CD4-positive, alpha-beta T cell (primary cell): ENCODE data around the gene GMPR2. TPM values are rescaled to one million over a fixed set of nuclear protein-coding genes. Genes with fewer than 3 reads are reported as not detected.
A peak's percentile ranks its signal among the peaks of the same experiment; 100 is the strongest.

Experiments
- ATAC-seq: fragments of 200-7000 bp; cut with Tn5 transposase; one replicate; pipeline ENCODE4 v1.10.0; 2022; ENCODE audit warnings: mild to moderate bottlenecking; ENCODE audit not compliant: poor library complexity
- CTCF ChIA-PET: fragments of 350-600 bp; sonication (Branson Sonifier 250); formaldehyde crosslinking; loops from one replicate; lab custom pipeline; 2021; ENCODE audit warnings: antibody characterized with exemption, inconsistent platforms; lab: Charles Lee
- POLR2A ChIA-PET: fragments of 350-600 bp; sonication (Branson Sonifier 250); formaldehyde crosslinking; loops from one replicate; lab custom pipeline; 2021; ENCODE audit warnings: antibody characterized with exemption, inconsistent platforms; lab: Charles Lee
- DNase-seq, 14 experiments: peaks; one replicate each; pipeline ENCODE4 v3.0.0-alpha.2; 2013 to 2020; ENCODE audit warnings: mixed read lengths in 2 of 14
- H3K27ac ChIP-seq, 2 donors: one replicate each; pipeline versions ENCODE4 v1.5.1 to v1.7.0; 2013; ENCODE audit warnings: low read length in 2 of 2, low read depth in 1 of 2, mild to moderate bottlenecking in 1 of 2
- H3K27me3 ChIP-seq, 2 experiments: 1 replicate in 1 of 2; 2 replicates in 1 of 2; pipeline versions ENCODE4 v1.6.1 to v1.7.0; 2013; ENCODE audit warnings: low read length in 2 of 2, control low read depth in 1 of 2, mild to moderate bottlenecking in 1 of 2, moderate library complexity in 1 of 2; ENCODE audit not compliant: insufficient read depth in 2 of 2, control insufficient read depth in 1 of 2
- H3K36me3 ChIP-seq: one replicate; pipeline ENCODE4 v1.6.1; 2013; ENCODE audit warnings: low read length, control low read depth; ENCODE audit not compliant: insufficient read depth
- H3K4me1 ChIP-seq: one replicate; pipeline ENCODE4 v1.6.1; 2013; ENCODE audit warnings: low read length, control low read depth; ENCODE audit not compliant: insufficient read depth
- H3K4me3 ChIP-seq: one replicate; pipeline ENCODE4 v1.5.1; 2013; ENCODE audit warnings: mild to moderate bottlenecking, low read length, moderate library complexity
- H3K9me3 ChIP-seq, 2 experiments: 1 replicate in 1 of 2; 2 replicates in 1 of 2; pipeline versions ENCODE4 v1.6.1 to v1.7.0; 2013; ENCODE audit warnings: low read length in 2 of 2, mild to moderate bottlenecking in 2 of 2, control low read depth in 1 of 2, moderate library complexity in 1 of 2; ENCODE audit not compliant: control insufficient read depth in 1 of 2, insufficient read depth in 1 of 2
- H3K27ac Mint-ChIP-seq: one replicate; pipeline ENCODE4 v1.8.0; 2020; ENCODE audit warnings: mixed read lengths
- H3K27me3 Mint-ChIP-seq: one replicate; pipeline ENCODE4 v1.8.0; 2021; ENCODE audit warnings: mixed read lengths
- H3K36me3 Mint-ChIP-seq: one replicate; pipeline ENCODE4 v1.8.0; 2021; ENCODE audit warnings: low read depth, mixed read lengths
- H3K4me1 Mint-ChIP-seq: one replicate; pipeline ENCODE4 v1.8.0; 2021; ENCODE audit warnings: low read depth, mixed read lengths
- H3K4me3 Mint-ChIP-seq: one replicate; pipeline ENCODE4 v1.8.0; 2020; ENCODE audit warnings: mild to moderate bottlenecking, mixed read lengths
- H3K9me3 Mint-ChIP-seq: one replicate; pipeline ENCODE4 v1.8.0; 2020; ENCODE audit warnings: mixed read lengths
- CTCF ChIP-seq: fragments of 200-600 bp; IDR thresholded peaks from one replicate; pipeline ENCODE4 v1.8.0; 2022; ENCODE audit warnings: antibody characterized with exemption, mild to moderate bottlenecking
- intact Hi-C, 2 experiments: fragments of 100-400 bp; cut with DNase I in 1 of 2; cut with micrococcal nuclease in 1 of 2; formaldehyde crosslinking; loops; one replicate each; pipeline versions ENCODE4 v1.15.1 to v1.9.0; 2023 to 2025; cut with DNase I, micrococcal nuclease
- total RNA-seq, 174 experiments: library from RNA in 2 of 174; stranded (reverse) in 2 of 174; gene quantifications; one replicate each; pipeline ENCODE4 v1.2.3 and lab custom pipeline; 2021 to 2026

GMPR2 gene
- total RNA-seq, 2 experiments from 2014 or later = 22.2 to 24.8 TPM

- H3K4me1 Mint-ChIP-seq = peaks cover 19% of the 10 kb centered on the region
- H3K27me3 Mint-ChIP-seq = no peaks in the 10 kb centered on the region
- TF ChIP-seq CTCF = no peak
- Histone ChIP-seq H3K9me3 (no peaks in the 10 kb centered on the region), H3K27ac (no peak overlapping the region), H3K36me3 (peaks cover 17% of the 10 kb centered on the region), H3K4me3 (no peak overlapping the region), H3K4me1 (no peaks in the 10 kb centered on the region), H3K27me3 (no peaks in the 10 kb centered on the region)
- DNase-seq (peak in 1 of 14 experiments; percentile 7), ATAC-seq (no peak)
- H3K36me3 Mint-ChIP-seq = peaks cover 28% of the 10 kb centered on the region
- CTCF ChIA-PET = no interaction called here
- no peaks in the 10 kb centered on the region for H3K9me3 Mint-ChIP-seq
- peak overlapping the region; percentile 5 for H3K27ac Mint-ChIP-seq
- POLR2A ChIA-PET = interaction anchor here (1.1 to 2.0 kb wide), 3 partner anchors 11 to 29 kb away, joined by 4 to 8 read pairs (median 5); partner anchors contain the start of genes CHMP4A, TINF2 and TM9SF1
- intact Hi-C loops = no loop called here
- no peak overlapping the region for H3K4me3 Mint-ChIP-seq
Observed at GRCh38 chr14:24224618-24225071, 8.1 kb upstream of the GMPR2 start.

GRCh38 chr14:24226473-24226872 is 6.3 kb upstream of the GMPR2 start:
- no peak for ATAC-seq
- POLR2A ChIA-PET = no interaction called here
- TF ChIP-seq CTCF = no peak

GRCh38 chr14:24228902-24229301 is 3.8 kb upstream of the GMPR2 start:
- ChIA-PET POLR2A (interaction anchor here (0.8 kb wide), 1 partner anchor 13 kb away, joined by 4 read pairs; the partner anchor contains the start of gene TINF2), CTCF (interaction anchor here (0.7 to 1.4 kb wide), 3 partner anchors 13 to 79 kb away, joined by 3 to 7 read pairs (median 3); partner anchors contain the start of genes CIDEB and MDP1)
- ATAC-seq (no peak), DNase-seq (no peak)
- Mint-ChIP-seq H3K4me3 (no peak overlapping the region), H3K36me3 (peaks cover 55% of the 10 kb centered on the region), H3K27ac (peak overlapping the region; percentile 64), H3K9me3 (no peaks in the 10 kb centered on the region), H3K4me1 (peaks cover 50% of the 10 kb centered on the region), H3K27me3 (no peaks in the 10 kb centered on the region)
- no peak overlapping the region for H3K4me3 ChIP-seq
- H3K27ac ChIP-seq = no peak overlapping the region
- no peaks in the 10 kb centered on the region for H3K27me3 ChIP-seq
- no peak for TF ChIP-seq CTCF
- H3K36me3 ChIP-seq = peaks cover 18% of the 10 kb centered on the region
- intact Hi-C loops = no loop called here
- no peaks in the 10 kb centered on the region for H3K9me3 ChIP-seq
- peaks cover 27% of the 10 kb centered on the region for H3K4me1 ChIP-seq

More at GRCh38 chr14:24226473-24226872, 6.3 kb upstream of the GMPR2 start:
- no peak overlapping the region for H3K27ac Mint-ChIP-seq
- H3K4me3 ChIP-seq = no peak overlapping the region
- peaks cover 35% of the 10 kb centered on the region for H3K36me3 Mint-ChIP-seq
- peaks cover 17% of the 10 kb centered on the region for H3K36me3 ChIP-seq
- peaks cover 27% of the 10 kb centered on the region for H3K4me1 Mint-ChIP-seq
- CTCF ChIA-PET = interaction anchor here (1.2 kb wide), 1 partner anchor 10 kb away, joined by 3 read pairs; the partner anchor contains the start of gene MDP1
- DNase-seq = no peak
- H3K27me3 Mint-ChIP-seq = no peaks in the 10 kb centered on the region
- intact Hi-C loops = no loop called here
- peaks cover 9% of the 10 kb centered on the region for H3K4me1 ChIP-seq
- no peak overlapping the region for H3K4me3 Mint-ChIP-seq
- no peaks in the 10 kb centered on the region for H3K27me3 ChIP-seq
- no peak overlapping the region for H3K27ac ChIP-seq
- no peaks in the 10 kb centered on the region for H3K9me3 ChIP-seq
- no peaks in the 10 kb centered on the region for H3K9me3 Mint-ChIP-seq
